MM.1S (cell line): Measurements from ENCODE around the gene ZCCHC2.

Source experiments
- EZH2phosphoT487 ChIP-seq: fragments of 300-600 bp; sonication (generic); IDR thresholded peaks from 2 replicates; pipeline ENCODE4 v1.6.1; 2018; ENCODE audit warnings: antibody characterized with exemption, low read length
- TF ChIP-seq, protein P1 (sequence below): fragments of 300-600 bp; sonication (generic); IDR thresholded peaks from 2 replicates; pipeline ENCODE4 v1.5.1; 2016; ENCODE audit warnings: antibody characterized with exemption, low read length, mixed read lengths

DNA sequence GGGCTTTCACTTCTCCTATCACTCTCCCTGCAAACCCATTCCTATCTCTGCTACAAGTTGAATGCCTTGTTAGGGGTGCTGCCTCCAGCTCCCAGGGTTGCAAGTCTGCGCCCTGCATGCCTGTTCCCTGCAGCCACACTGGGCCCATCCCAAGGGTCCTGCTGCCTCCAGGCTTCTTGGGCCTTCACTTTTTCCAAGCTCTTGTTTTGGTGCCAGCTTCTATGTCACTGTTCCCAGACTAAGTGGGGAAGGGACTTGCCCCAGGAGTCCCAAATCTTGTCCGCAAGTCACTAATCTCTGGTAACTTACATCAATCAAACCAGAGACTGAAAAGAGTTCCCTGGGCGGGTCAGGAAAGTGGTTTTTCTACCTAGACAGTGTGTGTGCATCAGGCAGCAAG lies 65.4 kb downstream of the ZCCHC2 start:
- TF ChIP-seq, protein P1, sequence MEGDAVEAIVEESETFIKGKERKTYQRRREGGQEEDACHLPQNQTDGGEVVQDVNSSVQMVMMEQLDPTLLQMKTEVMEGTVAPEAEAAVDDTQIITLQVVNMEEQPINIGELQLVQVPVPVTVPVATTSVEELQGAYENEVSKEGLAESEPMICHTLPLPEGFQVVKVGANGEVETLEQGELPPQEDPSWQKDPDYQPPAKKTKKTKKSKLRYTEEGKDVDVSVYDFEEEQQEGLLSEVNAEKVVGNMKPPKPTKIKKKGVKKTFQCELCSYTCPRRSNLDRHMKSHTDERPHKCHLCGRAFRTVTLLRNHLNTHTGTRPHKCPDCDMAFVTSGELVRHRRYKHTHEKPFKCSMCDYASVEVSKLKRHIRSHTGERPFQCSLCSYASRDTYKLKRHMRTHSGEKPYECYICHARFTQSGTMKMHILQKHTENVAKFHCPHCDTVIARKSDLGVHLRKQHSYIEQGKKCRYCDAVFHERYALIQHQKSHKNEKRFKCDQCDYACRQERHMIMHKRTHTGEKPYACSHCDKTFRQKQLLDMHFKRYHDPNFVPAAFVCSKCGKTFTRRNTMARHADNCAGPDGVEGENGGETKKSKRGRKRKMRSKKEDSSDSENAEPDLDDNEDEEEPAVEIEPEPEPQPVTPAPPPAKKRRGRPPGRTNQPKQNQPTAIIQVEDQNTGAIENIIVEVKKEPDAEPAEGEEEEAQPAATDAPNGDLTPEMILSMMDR = no peak
- TF ChIP-seq EZH2phosphoT487 = no peak
